NK-92 (cell line): ENCODE measurements around the gene CRTC1.
"Not testable (repeated sequence)": the region's sequence is repeated elsewhere in the genome, so short reads cannot be mapped to it uniquely, and the experiment has no call there.

Experiments used
- DNase-seq: peaks from one replicate; lab custom pipeline; 2025; ENCODE audit not compliant: unreplicated experiment; lab: John Stamatoyannopoulos, UW

The CRTC1 gene

DNA sequence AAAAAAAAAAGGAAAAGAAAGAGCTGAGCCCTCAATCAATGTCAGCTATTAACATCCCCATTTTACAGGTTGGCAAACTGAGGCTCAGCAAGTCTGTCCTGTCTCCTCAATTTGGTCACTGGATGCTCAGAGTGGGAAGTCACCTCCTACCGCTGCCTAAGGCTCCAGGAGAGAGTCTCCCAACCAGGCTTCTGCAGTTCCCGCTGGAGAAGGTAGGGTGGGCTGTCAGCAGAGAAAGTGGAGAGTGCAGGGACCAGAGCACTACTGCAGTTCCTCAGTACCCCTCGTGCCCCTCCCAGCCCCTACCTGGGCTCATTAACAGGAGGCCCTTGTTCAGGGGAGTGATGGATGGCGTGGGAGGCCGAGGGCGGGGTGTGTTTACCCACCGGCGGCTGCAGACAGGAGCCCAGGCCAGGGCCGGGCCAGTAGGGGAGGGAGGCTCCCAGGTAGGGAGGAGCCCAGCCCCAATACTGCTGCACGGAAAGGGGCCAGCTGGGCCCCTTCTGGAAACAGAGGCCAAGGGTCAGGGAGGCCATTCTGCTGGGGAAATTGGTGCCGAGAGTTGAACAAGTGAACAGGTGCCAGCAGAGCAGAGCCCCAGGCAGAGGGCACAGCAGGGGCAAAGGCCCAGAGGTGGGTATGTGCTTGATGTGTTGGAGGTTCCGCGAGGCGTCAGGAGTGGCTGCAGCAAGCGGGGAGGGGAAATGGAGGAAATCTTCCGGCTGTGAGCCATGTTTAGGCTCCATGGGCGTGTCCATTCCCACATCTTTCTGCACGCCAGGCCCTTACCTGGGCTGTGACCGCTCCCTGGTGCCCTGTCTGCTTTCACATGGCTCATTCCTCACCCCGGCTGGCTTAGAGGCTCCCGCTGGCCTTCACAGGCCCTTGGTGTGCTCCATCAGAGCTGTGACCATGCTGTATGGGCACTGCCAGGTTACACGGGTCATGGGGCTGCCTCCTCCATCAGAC is 115.2 kb downstream of the CRTC1 start:
- no peak for DNase-seq

DNA sequence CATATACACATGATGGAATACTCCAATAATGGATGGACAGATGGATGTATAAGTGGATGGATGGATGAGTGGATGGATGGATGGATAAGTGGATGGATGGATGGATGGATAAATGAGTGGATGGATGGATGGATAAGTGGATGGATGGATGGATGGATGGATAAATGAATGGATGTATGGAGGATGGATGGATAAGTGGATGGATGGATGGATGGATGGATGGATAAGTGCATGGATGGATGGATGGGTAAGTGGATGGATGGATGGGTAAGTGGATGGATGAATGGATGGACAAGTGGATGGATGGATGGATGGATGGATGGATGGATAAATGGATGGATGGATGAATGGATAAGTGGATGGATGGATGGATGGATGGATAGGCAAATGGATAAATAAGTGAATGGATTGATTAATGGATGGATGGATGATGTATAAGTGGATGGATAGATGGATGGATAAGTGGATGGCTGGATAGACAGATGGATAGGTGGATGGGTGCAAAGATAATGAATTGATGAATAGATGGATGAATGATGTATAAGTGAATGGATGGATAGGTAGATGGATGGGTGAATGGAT is 116.0 kb downstream of the CRTC1 start:
- no peak for DNase-seq

DNA sequence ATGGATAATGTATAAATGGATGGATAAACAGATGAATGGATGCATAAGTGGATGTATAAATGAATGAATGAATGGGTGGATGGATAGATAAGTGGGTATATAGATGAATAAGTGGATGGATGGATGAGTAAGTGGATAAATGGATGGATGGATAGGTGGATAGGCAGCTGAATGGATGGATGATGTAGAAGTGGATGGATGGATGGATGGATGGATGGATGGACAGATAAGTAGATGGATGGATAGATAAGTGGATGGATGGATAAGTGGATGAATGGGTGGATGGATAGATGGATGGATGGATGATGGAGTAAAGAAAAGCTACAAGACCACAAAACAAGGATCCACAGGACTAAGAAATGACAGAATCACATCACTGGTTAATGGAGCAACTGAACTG is 116.6 kb downstream of the CRTC1 start:
- DNase-seq: no peak

DNA sequence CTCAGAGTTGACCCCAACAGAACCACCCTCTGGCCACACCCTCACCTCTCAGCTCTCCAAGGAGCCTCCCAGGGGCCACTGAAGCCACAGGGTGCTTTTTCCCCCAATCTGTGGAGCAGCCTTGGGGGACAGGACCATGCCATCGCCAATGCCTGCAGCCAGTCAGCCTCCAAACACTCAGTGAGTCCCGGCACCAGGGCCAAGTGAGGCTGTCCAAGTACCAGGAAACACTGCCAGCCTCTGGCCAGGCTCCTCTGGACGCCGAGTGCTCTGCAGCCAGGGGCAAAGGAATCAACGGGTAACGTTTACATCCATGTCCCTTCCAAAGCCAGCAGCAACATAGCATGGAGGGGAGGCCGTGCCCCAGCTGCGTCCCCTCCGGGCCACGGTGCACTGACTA is 117.2 kb downstream of the CRTC1 start:
- no peak for DNase-seq

DNA sequence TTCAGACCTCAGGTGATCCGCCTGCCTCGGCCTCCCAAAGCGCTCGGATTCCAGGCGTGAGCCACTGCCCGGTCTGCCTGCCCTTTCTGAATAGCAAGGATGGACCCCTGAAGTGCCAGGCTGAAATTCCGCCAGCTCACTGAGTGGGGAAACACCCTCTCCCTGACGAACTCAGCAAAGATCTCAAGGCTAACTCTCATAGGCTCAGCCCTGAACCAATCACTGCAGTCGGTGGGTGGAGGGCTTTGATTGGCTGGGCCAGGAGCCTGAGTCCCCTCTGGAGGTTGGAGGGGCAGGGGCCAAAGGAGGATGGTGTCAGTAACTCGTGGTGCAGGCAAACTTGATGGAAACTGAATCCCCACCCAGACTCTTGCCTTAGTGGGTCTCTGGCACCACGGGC is 118.9 kb downstream of the CRTC1 start:
- no peak for DNase-seq

DNA sequence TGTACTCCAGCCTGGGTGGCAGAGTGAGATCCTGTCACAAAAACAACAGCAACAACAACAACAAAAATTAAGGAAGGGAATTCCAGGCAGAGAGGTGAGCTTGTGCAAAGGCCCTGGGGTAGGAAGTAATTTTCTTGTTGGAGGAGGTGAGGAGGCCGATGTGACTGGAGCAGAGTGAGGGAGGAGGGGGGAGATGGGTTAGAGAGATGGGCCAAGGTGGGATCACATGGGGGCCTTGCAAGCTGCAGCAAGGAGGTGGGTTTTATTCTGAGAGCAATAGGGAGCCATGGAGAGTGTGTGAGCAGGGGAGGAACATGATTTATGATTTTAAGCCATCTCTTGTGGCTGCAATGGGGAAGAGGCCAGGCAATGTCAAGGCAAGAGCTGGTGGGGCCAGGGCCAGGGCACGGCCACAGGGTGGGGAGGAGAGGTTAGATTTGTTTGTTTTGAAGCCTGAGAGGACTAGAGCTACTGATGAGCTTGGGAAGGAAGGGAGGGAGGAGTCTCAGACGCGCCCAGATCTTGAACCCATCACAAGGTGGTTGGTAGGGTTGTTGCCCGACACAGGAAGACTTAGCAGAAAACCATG is 120.2 kb downstream of the CRTC1 start:
- no peak for DNase-seq

DNA sequence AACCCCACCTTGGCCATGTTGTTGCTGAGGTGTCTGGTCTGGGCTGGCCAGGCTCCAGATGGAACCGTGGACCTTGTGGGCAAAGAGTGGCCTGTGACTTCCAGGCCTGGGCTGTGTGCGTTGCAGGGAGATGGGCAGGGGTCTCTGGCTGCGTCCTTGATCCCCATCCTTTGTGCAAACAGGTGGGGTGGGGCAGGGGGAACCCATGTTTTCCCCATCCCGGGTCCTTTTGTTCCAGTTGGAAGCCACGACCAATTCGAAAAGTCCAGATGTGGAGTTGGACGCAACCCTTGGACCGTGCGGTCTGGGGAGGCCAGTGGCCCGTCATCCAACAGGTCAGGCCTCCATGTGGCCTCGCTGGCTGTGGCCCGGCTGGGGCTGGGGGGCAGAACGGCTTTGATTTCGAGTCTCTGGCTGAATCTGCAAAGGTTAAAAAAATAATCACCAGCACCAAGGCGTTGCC is 120.7 kb downstream of the CRTC1 start:
- DNase-seq: no peak

DNA sequence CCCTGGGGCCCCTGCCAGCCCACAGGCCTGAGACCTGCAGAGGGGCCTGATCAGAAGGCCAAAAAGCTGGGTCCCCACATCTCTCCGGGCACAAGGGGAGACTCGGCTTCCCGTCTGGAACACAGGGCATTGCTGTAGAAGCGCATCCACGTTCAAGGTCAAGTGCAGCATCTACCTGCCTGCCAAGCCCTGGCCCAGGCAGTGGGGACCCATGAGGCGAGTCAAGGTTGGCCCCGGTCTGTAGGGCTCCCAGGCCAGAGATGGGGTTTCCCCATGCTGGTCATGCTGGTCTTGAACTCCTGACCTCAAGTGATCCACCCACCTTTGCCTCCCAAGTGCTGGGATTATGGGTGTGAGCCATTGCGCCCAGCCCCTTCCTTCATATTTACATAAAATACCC is 121.2 kb downstream of the CRTC1 start:
- no peak for DNase-seq

DNA sequence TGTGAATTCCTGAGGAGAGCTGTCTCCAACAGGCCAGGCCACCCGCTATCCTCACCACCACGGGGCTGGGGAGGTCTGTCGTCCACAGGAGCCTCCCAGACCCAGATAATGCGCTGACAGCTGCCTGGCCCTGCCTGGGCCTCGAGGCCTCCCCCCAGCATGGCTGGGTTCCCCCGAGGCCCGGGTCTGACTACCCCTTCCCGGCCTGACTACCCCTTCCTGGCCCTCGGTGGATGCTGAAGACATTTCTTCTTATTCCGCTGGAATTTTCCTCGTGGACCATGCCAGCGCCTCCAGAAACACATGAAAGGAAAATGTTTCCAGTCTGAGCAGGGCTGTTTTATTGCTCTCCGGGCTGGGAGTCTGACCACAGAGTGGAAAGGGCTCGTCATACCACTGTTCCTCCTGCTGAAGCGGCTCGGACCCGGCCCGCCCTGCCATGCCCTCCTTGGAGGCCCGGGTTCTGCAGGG is 124.4 kb downstream of the CRTC1 start:
- no peak for DNase-seq

DNA sequence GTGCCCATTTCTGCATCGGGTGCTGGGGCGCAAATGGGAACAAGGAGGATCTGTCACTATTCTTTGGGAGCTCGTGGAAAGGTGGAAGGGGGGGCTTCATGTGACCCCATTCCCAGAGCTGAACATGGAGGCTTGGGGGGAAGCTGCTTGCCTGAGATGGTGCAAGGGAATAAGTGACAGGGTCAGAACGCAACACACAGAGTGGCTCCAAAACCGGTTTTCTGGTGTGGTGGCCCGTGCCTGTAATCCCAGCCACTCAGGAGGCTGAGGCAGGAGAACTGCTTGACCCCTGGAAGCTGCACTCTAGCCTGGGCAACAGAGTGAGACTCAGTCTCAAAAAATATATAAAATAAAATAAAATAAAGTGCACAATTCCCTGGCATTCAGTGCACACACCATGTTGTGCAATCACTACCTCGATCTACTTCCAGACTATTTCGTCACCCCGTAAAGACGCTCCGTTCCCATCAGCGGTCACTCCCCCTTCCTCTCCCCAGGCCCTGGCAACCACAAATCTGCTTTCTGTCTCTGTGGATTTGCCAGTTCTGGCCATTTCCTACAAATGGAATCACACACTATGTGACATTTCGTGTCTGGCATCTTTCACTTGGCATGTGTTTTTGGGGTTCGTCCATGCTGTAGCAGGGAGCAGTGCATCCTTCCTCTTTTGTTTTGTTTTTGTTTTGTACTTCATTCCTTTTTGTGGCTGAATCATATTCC is 125.8 kb downstream of the CRTC1 start:
- no peak for DNase-seq

DNA sequence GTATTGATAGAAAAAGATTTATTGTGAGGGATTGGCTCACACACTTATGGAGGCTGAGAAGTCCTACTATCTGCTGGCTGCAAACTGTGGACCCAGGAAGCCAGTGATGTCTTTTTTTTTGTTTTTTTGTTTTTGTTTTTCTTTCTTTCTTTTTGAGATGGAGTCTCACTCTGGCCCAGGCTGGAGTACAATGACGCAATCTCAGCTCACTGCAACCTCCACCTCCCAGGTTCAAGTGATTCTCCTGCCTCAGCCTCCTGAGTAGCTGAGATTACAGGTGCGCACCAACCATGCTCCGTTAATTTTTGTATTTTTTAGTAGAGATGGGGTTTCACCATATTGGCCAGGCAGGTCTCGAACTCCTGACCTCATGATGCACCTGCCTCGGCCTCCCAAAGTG is 128.2 kb downstream of the CRTC1 start:
- not testable (repeated sequence) for DNase-seq

DNA sequence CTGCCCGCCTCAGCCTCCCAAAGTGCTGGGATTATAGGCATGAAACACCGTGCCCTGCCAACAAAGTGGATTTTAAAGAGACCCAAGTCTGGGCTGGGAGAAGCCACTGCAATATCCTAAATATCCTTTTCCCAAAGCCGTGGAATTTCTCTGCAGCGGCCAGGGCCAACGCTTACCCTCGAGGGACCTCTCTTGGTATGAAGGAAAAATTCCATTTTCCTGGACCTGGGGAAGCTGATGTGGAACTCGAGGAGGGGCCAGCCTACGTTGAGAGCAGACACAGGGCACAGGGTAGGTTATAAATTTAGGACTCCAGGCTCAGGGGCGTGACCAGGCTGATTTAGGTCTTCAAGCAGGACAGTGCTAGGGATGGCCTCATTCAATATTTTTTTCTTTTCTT is 130.6 kb downstream of the CRTC1 start:
- no peak for DNase-seq

DNA sequence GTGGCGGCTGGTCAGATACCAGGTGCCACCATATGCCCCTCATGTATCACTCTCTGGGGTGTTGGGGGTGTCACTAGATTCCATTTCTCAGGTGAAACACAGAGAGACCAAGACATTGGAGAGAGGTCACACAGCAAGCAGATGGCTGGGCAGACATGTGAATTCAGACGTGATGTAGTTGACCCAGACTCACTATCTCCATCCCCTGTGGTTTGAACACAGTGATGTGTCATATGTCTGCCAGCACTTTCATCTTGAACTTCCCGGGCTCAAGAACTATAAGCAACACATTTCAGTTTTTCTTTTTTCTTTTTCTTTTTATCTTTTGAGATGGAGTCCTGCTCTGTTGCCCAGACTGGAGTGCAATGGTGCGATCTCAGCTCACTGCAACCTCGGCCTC is 132.2 kb downstream of the CRTC1 start:
- DNase-seq: no peak

DNA sequence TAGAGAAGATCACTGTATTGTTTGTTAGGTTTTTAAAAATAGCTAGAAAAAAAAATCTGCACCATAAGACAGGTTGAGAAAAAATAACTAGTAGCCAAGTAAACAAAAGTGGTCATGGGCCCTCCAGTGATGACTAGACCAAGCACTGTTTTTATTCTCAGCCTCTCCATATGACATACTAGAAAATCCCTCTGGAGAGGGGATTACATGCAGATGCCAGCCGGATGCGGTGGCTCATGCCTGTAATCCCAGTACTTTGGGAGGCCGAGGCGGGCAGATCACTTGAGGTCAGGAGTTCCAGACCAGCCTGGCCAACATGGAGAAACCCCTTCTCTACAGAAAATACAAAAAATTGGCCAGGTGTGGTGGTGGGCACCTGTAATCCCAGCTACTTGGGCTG is 133.2 kb downstream of the CRTC1 start:
- not testable (repeated sequence) for DNase-seq

DNA sequence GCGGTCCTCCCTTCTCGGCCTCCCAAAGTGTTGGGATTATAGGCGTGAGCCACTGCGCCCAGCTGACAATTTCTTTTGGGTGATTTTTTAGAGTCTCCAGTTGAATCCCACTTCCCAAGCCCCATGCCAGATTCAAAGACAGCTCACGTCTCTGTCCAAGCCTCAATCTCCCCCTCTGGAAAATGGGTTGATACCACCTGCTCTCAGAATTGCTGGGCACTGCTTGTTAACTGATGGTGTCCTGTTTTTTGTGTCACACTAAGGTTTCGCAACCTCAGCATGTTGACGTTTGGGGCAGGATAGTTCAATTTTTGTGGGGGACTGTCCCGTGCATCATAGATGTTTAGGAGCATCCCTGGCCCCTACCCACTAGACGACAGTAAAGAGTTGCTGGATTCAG is 134.1 kb downstream of the CRTC1 start:
- no peak for DNase-seq

DNA sequence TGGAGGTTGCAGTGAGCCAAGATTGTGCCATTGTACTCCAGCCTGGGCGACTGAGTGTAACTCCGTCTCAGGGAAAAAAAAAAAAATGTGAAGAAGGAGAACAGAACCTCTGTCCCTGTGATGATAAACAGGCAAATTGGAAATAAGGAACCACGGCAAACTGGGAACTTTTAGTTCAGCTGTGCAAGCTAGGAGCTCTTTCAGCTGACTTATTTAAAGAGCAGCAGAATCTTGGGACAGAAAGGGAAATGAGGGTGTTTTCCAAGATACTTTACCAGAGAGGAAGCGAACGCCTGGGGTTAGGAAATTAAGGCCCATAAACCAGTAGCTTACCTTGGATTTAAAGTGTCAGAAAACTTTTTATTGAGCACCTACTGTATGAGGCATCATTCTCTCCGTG is 145.3 kb downstream of the CRTC1 start:
- DNase-seq: no peak

DNA sequence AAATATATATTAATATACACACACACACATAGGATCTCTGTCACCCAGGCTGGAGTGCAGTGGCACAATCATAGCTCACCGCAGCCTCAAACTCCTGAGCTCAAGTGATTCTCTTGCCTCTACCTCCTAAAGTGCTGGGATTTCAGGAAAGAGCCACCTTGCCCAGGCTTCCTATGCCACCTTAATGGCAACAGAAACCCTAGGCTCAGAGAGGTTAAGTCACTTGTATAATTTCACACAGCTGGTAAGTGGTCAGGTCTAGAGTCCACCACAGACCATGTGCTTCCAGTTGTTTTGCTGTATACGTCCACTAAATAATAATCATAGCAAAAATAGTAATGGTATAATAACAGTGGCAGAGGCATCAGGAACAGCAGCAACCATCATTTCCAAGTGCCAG is 147.0 kb downstream of the CRTC1 start:
- DNase-seq: no peak

DNA sequence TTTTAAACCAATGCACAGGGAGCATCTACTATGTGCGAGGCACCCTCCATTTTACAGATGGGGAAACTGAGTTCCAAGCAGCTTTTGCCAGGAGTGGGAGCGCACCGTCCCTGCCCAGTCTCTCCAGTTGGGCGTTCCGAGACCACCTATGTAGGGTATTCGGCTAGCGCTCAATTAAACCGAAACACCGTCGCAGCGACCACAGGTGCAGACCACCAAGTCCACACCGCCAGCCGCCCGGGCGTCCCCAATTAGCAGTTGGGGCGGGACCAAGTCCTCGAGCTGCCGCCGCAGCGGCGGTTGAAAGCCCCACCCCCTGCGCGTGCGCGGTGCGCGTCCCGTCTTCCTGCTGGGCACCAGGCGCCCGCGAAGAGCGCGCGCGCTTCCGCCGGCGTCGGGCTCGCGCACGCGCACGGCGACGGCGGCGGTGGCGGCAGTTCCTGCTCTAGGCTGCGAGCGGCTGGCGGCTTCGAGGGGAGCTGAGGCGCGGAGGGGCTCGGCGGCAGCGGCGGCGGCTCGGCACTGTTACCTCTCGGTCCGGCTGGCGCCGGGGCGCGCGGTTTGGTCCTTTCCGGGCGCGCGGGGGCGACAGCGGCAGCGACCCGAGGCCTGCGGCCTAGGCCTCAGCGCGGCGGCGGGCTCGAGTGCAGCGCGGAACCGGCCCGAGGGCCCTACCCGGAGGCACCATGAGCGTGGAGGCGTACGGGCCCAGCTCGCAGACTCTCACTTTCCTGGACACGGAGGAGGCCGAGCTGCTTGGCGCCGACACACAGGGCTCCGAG is 148.2 kb downstream of the CRTC1 start, which contains the start of gene UPF1:
Gene UPF1 (plus strand): TSS at position 436 of the 782 bp plus-strand sequence. CDS start 251 bp downstream, at position 687.
- peak; percentile 65 for DNase-seq
